H1 (cell line): ENCODE measurements around the gene ADGRB3. TPM values are rescaled to one million over a fixed set of nuclear protein-coding genes. Genes with fewer than 3 reads are reported as not detected.

Experiments used
- BCL11A ChIP-seq, 2 experiments: IDR thresholded peaks; one replicate each; pipeline ENCODE4 v1.6.1; 2011; ENCODE audit warnings: low read depth in 2 of 2, low read length in 2 of 2, mild to moderate bottlenecking in 2 of 2
- HDAC2 ChIP-seq, 2 experiments: fragments of 300-600 bp in 1 of 2; sonication (generic) in 1 of 2; IDR thresholded peaks; 2 replicates each; pipeline ENCODE4 v1.6.1; 2011 to 2012; ENCODE audit warnings: low read depth in 2 of 2, low read length in 2 of 2, mild to moderate bottlenecking in 2 of 2, moderate library complexity in 2 of 2, borderline replicate concordance in 1 of 2, inconsistent platforms in 1 of 2
- SIN3A ChIP-seq, 2 experiments: IDR thresholded peaks in 1 of 2; conservative IDR thresholded peaks in 1 of 2; 2 replicates each; pipeline ENCODE4 v1.6.1; 2011 to 2012; ENCODE audit warnings: low read length in 2 of 2, improper control_type of control experiment in 1 of 2, low read depth in 1 of 2, mild to moderate bottlenecking in 1 of 2
- polyA plus RNA-seq, 7 experiments: library from polyadenylated mRNA; depleted of rRNA in 3 of 7; stranded (reverse) in 5 of 7; unstranded in 2 of 7; fragments of >200 nt in 5 of 7; fragments of 200-250 nt in 2 of 7; gene quantifications; 1 replicate in 5 of 7; 2 replicates in 1 of 7; 4 replicates in 1 of 7; pipeline versions ENCODE4 v1.2.1 to v1.2.3, GENCODE V29; 2011 to 2013; ENCODE audit warnings: missing spikeins in 2 of 7, mixed read lengths in 2 of 7
- total RNA-seq: library from RNA; stranded (reverse); fragmentation: NEBNext Ultra II Directional; extraction: Animal tissue kit (Norgen Biotek cat#: 25700); gene quantifications from 2 replicates; pipeline ENCODE4 v1.2.1, GENCODE V29; 2021
- TF ChIP-seq, protein P1 (sequence below): IDR thresholded peaks from 2 replicates; pipeline ENCODE4 v1.6.1; 2012; ENCODE audit warnings: inconsistent platforms

Gene ADGRB3
- total and polyA plus RNA-seq, 2 of the 8 experiments (the other 6 are each of a cell fraction or from before 2014, with no cell fraction given): 0.35 to 1.2 TPM

DNA sequence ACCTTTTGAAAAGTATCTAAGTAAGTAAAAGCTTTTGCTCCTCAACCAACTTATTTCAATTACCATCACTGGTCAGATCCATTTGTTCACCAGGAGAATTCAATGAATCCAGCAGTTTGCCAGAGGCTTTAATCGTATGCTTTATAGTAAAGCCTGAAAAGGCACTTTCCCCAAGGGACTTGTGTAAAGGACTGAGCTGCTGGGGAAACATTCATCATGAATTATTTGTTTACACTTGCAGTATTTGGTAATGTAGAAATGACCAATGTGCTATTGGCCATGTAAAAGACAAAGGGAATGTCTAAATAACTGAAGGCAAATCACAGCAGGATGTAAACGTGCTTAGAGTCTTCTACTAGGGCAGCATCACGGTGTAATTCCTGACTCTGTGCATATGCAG lies 471.4 kb downstream of the ADGRB3 start (continued):
- TF ChIP-seq SIN3A (conservative IDR thresholded peaks at IDR 0.05 in 1 of 2, IDR thresholded peaks at IDR 0.05 in 1 of 2; ENCODE audit: low read depth in 1 of 2, low read length in 2 of 2): no peak
- no peak for TF ChIP-seq BCL11A (IDR thresholded peaks at IDR 0.05; ENCODE audit: low read depth in 2 of 2, low read length in 2 of 2)
- TF ChIP-seq HDAC2 (IDR thresholded peaks at IDR 0.05; ENCODE audit: borderline replicate concordance in 1 of 2, low read depth in 2 of 2, low read length in 2 of 2): no peak
- TF ChIP-seq, protein P1, sequence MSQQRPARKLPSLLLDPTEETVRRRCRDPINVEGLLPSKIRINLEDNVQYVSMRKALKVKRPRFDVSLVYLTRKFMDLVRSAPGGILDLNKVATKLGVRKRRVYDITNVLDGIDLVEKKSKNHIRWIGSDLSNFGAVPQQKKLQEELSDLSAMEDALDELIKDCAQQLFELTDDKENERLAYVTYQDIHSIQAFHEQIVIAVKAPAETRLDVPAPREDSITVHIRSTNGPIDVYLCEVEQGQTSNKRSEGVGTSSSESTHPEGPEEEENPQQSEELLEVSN: no peak
